Activated CD4-positive, alpha-beta memory T cell treated with anti-CD3 and anti-CD28 coated beads for 36 hours (primary cell): ENCODE data around the gene KMT2E. TPM values are rescaled to one million over a fixed set of nuclear protein-coding genes. Genes with fewer than 3 reads are reported as not detected.

Source experiments
- CTCF ChIA-PET: fragments of 350-600 bp; sonication (Branson Sonifier 250); formaldehyde crosslinking; loops from one replicate; lab custom pipeline; 2021; ENCODE audit warnings: antibody characterized with exemption, inconsistent platforms; lab: Charles Lee
- POLR2A ChIA-PET: fragments of 350-600 bp; sonication (Branson Sonifier 250); formaldehyde crosslinking; loops from one replicate; lab custom pipeline; 2021; ENCODE audit warnings: antibody characterized with exemption; lab: Charles Lee
- DNase-seq: peaks from one replicate; pipeline ENCODE4 v3.0.0-alpha.2; 2020
- H3K27ac Mint-ChIP-seq: one replicate; pipeline ENCODE4 v1.8.0; 2021; ENCODE audit warnings: mixed read lengths
- H3K27me3 Mint-ChIP-seq: one replicate; pipeline ENCODE4 v1.8.0; 2021; ENCODE audit warnings: mixed read lengths
- H3K36me3 Mint-ChIP-seq: one replicate; pipeline ENCODE4 v1.8.0; 2021; ENCODE audit warnings: mixed read lengths
- H3K4me1 Mint-ChIP-seq: one replicate; pipeline ENCODE4 v1.8.0; 2021; ENCODE audit warnings: low read depth, mixed read lengths
- H3K4me3 Mint-ChIP-seq: one replicate; pipeline ENCODE4 v1.8.0; 2021; ENCODE audit warnings: mild to moderate bottlenecking, mixed read lengths
- H3K9me3 Mint-ChIP-seq: one replicate; pipeline ENCODE4 v1.8.0; 2021; ENCODE audit warnings: mixed read lengths
- intact Hi-C: fragments of 100-400 bp; cut with micrococcal nuclease; formaldehyde crosslinking; loops from one replicate; pipeline ENCODE4 v1.15.1; 2023
- total RNA-seq, 2 experiments: library from RNA; stranded (reverse); gene quantifications; one replicate each; pipeline ENCODE4 v1.2.3, GENCODE V29; 2021

KMT2E gene
- total RNA-seq, 2 experiments from 2014 or later, result 92.1 to 98.6 TPM

- H3K4me1 Mint-ChIP-seq, result peaks cover 30% of the 10 kb centered on the region
- peak; percentile 37 for DNase-seq
- intact Hi-C loops, result loop anchor here (1.0 kb wide), 1 partner anchor 161 kb away; no protein-coding TSS in a partner anchor
- CTCF ChIA-PET, result no interaction called here
- H3K4me3 Mint-ChIP-seq, result peak overlapping the region; percentile 23
- peak overlapping the region; percentile 86 for H3K27ac Mint-ChIP-seq
- no peaks in the 10 kb centered on the region for H3K27me3 Mint-ChIP-seq
- POLR2A ChIA-PET, result no interaction called here
- H3K36me3 Mint-ChIP-seq, result peaks cover 66% of the 10 kb centered on the region
- H3K9me3 Mint-ChIP-seq, result no peaks in the 10 kb centered on the region
Observed at GRCh38 chr7:105106473-105106872, 92.5 kb downstream of the KMT2E start.

GRCh38 chr7:105107458-105107857, 93.5 kb downstream of the KMT2E start:
- no peak for DNase-seq
- Mint-ChIP-seq H3K27me3 (no peaks in the 10 kb centered on the region), H3K27ac (peak overlapping the region; percentile 70), H3K36me3 (peaks cover 73% of the 10 kb centered on the region), H3K4me1 (peaks cover 35% of the 10 kb centered on the region), H3K4me3 (no peak overlapping the region), H3K9me3 (no peaks in the 10 kb centered on the region)
- CTCF ChIA-PET, result no interaction called here
- intact Hi-C loops, result no loop called here
- POLR2A ChIA-PET, result no interaction called here

- intact Hi-C loops, result no loop called here
- H3K4me1 Mint-ChIP-seq, result peaks cover 20% of the 10 kb centered on the region
- H3K27me3 Mint-ChIP-seq, result no peaks in the 10 kb centered on the region
- ChIA-PET POLR2A (no interaction called here), CTCF (no interaction called here)
- H3K27ac Mint-ChIP-seq, result peak overlapping the region; percentile 89
- peaks cover 5% of the 10 kb centered on the region for H3K9me3 Mint-ChIP-seq
- no peak for DNase-seq
- H3K4me3 Mint-ChIP-seq, result peak overlapping the region; percentile 24
- H3K36me3 Mint-ChIP-seq, result peaks cover 77% of the 10 kb centered on the region
Observed at GRCh38 chr7:105112440-105113418, 98.7 kb downstream of the KMT2E start.

GRCh38 chr7:105118612-105119600, 104.9 kb downstream of the KMT2E start:
- intact Hi-C loops, result no loop called here
- peaks cover 27% of the 10 kb centered on the region for H3K4me1 Mint-ChIP-seq
- H3K4me3 Mint-ChIP-seq, result no peak overlapping the region
- ChIA-PET POLR2A (no interaction called here), CTCF (interaction anchor here (1.3 kb wide), 1 partner anchor 197 kb away, joined by 5 read pairs; no protein-coding TSS in a partner anchor)
- DNase-seq, result no peak
- peaks cover 5% of the 10 kb centered on the region for H3K9me3 Mint-ChIP-seq
- no peaks in the 10 kb centered on the region for H3K27me3 Mint-ChIP-seq
- peaks cover 40% of the 10 kb centered on the region for H3K36me3 Mint-ChIP-seq
- peak overlapping the region; percentile 11 for H3K27ac Mint-ChIP-seq

GRCh38 chr7:105122619-105123018, 108.6 kb downstream of the KMT2E start:
- Mint-ChIP-seq H3K4me1 (peaks cover 37% of the 10 kb centered on the region), H3K27ac (peak overlapping the region; percentile 18)
- intact Hi-C loops, result no loop called here

GRCh38 chr7:105125745-105126144, 111.7 kb downstream of the KMT2E start:
- H3K9me3 Mint-ChIP-seq, result no peaks in the 10 kb centered on the region
- intact Hi-C loops, result no loop called here
- no peak overlapping the region for H3K4me3 Mint-ChIP-seq
- no peaks in the 10 kb centered on the region for H3K27me3 Mint-ChIP-seq
- CTCF ChIA-PET, result no interaction called here
- DNase-seq, result no peak
- POLR2A ChIA-PET, result interaction anchor here (0.6 kb wide), 1 partner anchor 177 kb away, joined by 4 read pairs; no protein-coding TSS in a partner anchor
- peaks cover 26% of the 10 kb centered on the region for H3K4me1 Mint-ChIP-seq
- no peak overlapping the region for H3K27ac Mint-ChIP-seq
- H3K36me3 Mint-ChIP-seq, result peaks cover 24% of the 10 kb centered on the region

More at GRCh38 chr7:105122619-105123018, 108.6 kb downstream of the KMT2E start:
- ChIA-PET POLR2A (interaction anchor here (1.2 kb wide), 1 partner anchor 23 kb away, joined by 3 read pairs; no protein-coding TSS in a partner anchor), CTCF (interaction anchor here (0.8 to 1.9 kb wide), 3 partner anchors 142 to 409 kb away, joined by 3 to 5 read pairs (median 3); partner anchors contain the start of gene SRPK2)
- DNase-seq, result no peak
- Mint-ChIP-seq H3K9me3 (no peaks in the 10 kb centered on the region), H3K27me3 (no peaks in the 10 kb centered on the region), H3K36me3 (peaks cover 25% of the 10 kb centered on the region), H3K4me3 (no peak overlapping the region)

- Mint-ChIP-seq H3K27ac (no peak overlapping the region), H3K4me3 (no peak overlapping the region), H3K9me3 (no peaks in the 10 kb centered on the region), H3K27me3 (no peaks in the 10 kb centered on the region), H3K36me3 (peaks cover 22% of the 10 kb centered on the region), H3K4me1 (peaks cover 32% of the 10 kb centered on the region)
- intact Hi-C loops, result no loop called here
- POLR2A ChIA-PET, result interaction anchor here (0.6 kb wide), 1 partner anchor 176 kb away, joined by 4 read pairs; no protein-coding TSS in a partner anchor
- CTCF ChIA-PET, result interaction anchor here (1.0 kb wide), 1 partner anchor 97 kb away, joined by 3 read pairs; no protein-coding TSS in a partner anchor
- DNase-seq, result no peak
Observed at GRCh38 chr7:105126436-105126975, 112.5 kb downstream of the KMT2E start.

GRCh38 chr7:105127179-105127578, 113.2 kb downstream of the KMT2E start:
- H3K36me3 Mint-ChIP-seq, result peaks cover 22% of the 10 kb centered on the region
- intact Hi-C loops, result no loop called here
- DNase-seq, result no peak
- POLR2A ChIA-PET, result no interaction called here
- H3K4me1 Mint-ChIP-seq, result peaks cover 36% of the 10 kb centered on the region
- H3K27me3 Mint-ChIP-seq, result no peaks in the 10 kb centered on the region
- CTCF ChIA-PET, result interaction anchor here (1.0 kb wide), 1 partner anchor 96 kb away, joined by 3 read pairs; no protein-coding TSS in a partner anchor
- peak overlapping the region; percentile 42 for H3K27ac Mint-ChIP-seq
- H3K4me3 Mint-ChIP-seq, result no peak overlapping the region
- no peaks in the 10 kb centered on the region for H3K9me3 Mint-ChIP-seq

- ChIA-PET POLR2A (interaction anchor here (0.6 kb wide), 1 partner anchor 297 kb away, joined by 4 read pairs; no protein-coding TSS in a partner anchor), CTCF (interaction anchor here (1.1 to 1.2 kb wide), 2 partner anchors 11 to 12 kb away, joined by 3 read pairs; no protein-coding TSS in a partner anchor)
- peaks cover 31% of the 10 kb centered on the region for H3K4me1 Mint-ChIP-seq
- H3K36me3 Mint-ChIP-seq, result peaks cover 15% of the 10 kb centered on the region
- no peaks in the 10 kb centered on the region for H3K9me3 Mint-ChIP-seq
- intact Hi-C loops, result loop anchor here (5.0 kb wide), 2 partner anchors 177 to 207 kb away; no protein-coding TSS in a partner anchor
- H3K4me3 Mint-ChIP-seq, result no peak overlapping the region
- DNase-seq, result no peak
- H3K27ac Mint-ChIP-seq, result no peak overlapping the region
- H3K27me3 Mint-ChIP-seq, result no peaks in the 10 kb centered on the region
Observed at GRCh38 chr7:105130048-105130447, 116.0 kb downstream of the KMT2E start.

- ChIA-PET CTCF (interaction anchor here (1.1 to 1.2 kb wide), 4 partner anchors 11 to 208 kb away, joined by 3 to 4 read pairs (median 3); no protein-coding TSS in a partner anchor), POLR2A (no interaction called here)
- Mint-ChIP-seq H3K9me3 (no peaks in the 10 kb centered on the region), H3K27me3 (no peaks in the 10 kb centered on the region), H3K36me3 (peaks cover 11% of the 10 kb centered on the region), H3K4me3 (no peak overlapping the region), H3K4me1 (peaks cover 31% of the 10 kb centered on the region), H3K27ac (no peak overlapping the region)
- intact Hi-C loops, result loop anchor here (5.0 kb wide), 2 partner anchors 177 to 207 kb away; no protein-coding TSS in a partner anchor
- no peak for DNase-seq
Observed at GRCh38 chr7:105130580-105130979, 116.6 kb downstream of the KMT2E start.
